ENCODE measurements around the gene ACTL9.

DNA sequence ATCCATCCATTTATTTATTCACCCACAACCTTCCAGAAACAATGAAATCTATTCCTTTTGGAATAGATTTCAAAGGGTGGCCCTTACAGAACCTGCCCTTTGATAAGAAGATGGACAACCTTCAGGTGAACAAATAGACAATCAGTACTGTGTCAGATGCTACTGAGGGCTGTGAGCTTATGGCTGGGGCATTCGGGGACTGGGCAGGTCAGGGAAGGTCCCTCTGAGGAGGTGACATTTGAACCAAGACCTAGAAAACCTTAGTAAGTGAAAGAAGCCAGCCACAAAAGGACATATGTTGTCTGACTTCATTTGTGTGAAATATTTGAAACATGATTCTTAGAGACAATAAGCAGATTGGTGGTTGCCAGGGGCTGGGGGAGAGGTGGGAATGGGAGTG is 15.7 kb downstream of the ACTL9 start:
- no peak for TF ChIP-seq CTCF (IDR thresholded peaks at IDR 0.05)
- TF ChIP-seq FOSB (CRISPR knock-in tag; IDR thresholded peaks at IDR 0.05) = no peak
- TF ChIP-seq POLR2A (IDR thresholded peaks at IDR 0.05; ENCODE audit: low read length) = no peak
- TF ChIP-seq MAX (IDR thresholded peaks at IDR 0.05) = no peak
- TF ChIP-seq CHD4 (IDR thresholded peaks at IDR 0.05; ENCODE audit: borderline replicate concordance) = no peak
- no peak for TF ChIP-seq CHD2 (IDR thresholded peaks at IDR 0.05; ENCODE audit: low read length, partially characterized antibody)
- no peak for TF ChIP-seq RARB (CRISPR knock-in tag; IDR thresholded peaks at IDR 0.05)
- TF ChIP-seq MAZ (IDR thresholded peaks at IDR 0.05; ENCODE audit: borderline replicate concordance, low read depth, low read length) = no peak
- TF ChIP-seq HDAC2 (IDR thresholded peaks at IDR 0.05) = no peak
- TF ChIP-seq GATA3 (IDR thresholded peaks at IDR 0.05; ENCODE audit: borderline replicate concordance) = no peak
- no peak for TF ChIP-seq MYC (IDR thresholded peaks at IDR 0.05; ENCODE audit: borderline replicate concordance, low read length)
